Effector memory CD8-positive, alpha-beta T cell (primary cell): Measurements from ENCODE around the gene DOC2B.
"Not testable (repeated sequence)": the region's sequence is repeated elsewhere in the genome, so short reads cannot be mapped to it uniquely, and the experiment has no call there.

Experiments used
- ATAC-seq: fragments of 150-1000 bp; cut with Tn5 transposase; replicated peaks from 2 replicates; pipeline ENCODE4 v1.10.0; 2021; ENCODE audit warnings: mild to moderate bottlenecking, moderate library complexity
- DNase-seq, 3 experiments: peaks; one replicate each; pipeline ENCODE4 v3.0.0; 2021
- H3K27ac Mint-ChIP-seq, 2 donors: one replicate each; pipeline ENCODE4 v1.8.0; 2022; ENCODE audit warnings: mild to moderate bottlenecking in 2 of 2, mixed read lengths in 2 of 2, moderate library complexity in 2 of 2
- H3K27me3 Mint-ChIP-seq, 2 donors: one replicate each; pipeline ENCODE4 v1.8.0; 2022; ENCODE audit warnings: mixed read lengths in 2 of 2
- H3K36me3 Mint-ChIP-seq: one replicate; pipeline ENCODE4 v1.8.0; 2022; ENCODE audit warnings: mild to moderate bottlenecking, moderate library complexity, mixed read lengths; ENCODE audit not compliant: insufficient read depth
- H3K4me1 Mint-ChIP-seq, 2 donors: one replicate each; pipeline ENCODE4 v1.8.0; 2022; ENCODE audit warnings: low read depth in 2 of 2, mixed read lengths in 2 of 2
- H3K4me3 Mint-ChIP-seq, 2 donors: one replicate each; pipeline ENCODE4 v1.8.0; 2022; ENCODE audit warnings: mild to moderate bottlenecking in 2 of 2, mixed read lengths in 2 of 2, moderate library complexity in 2 of 2
- H3K9me3 Mint-ChIP-seq, 2 donors: one replicate each; pipeline ENCODE4 v1.8.0; 2022; ENCODE audit warnings: mixed read lengths in 2 of 2

DOC2B gene

DNA sequence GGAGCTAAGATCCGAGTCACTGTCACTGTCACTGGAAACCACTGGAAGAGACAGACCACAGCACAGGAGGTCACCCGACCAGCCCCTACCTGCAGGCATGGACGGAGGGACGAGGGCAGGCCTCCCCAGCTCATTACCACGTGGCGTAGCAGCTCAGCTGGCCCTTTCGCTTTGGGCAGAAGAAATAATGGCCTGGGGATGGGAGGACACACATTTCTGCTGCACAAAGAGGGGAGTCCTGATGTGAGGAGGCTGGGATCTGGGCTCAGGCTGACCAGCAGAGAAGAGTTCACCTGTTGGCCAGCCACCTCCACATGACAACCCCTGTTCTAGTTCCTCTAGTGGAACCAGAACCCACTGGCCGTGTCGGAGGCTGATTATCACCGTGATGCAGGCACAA is 38.2 kb upstream of the DOC2B start:
- Mint-ChIP-seq H3K27me3 (no peaks in the 10 kb centered on the region), H3K27ac (no peak overlapping the region), H3K4me3 (no peak overlapping the region), H3K9me3 (no peaks in the 10 kb centered on the region), H3K4me1 (peaks cover 0 to 6% of the 10 kb centered on the region in 2 donors), H3K36me3 (no peaks in the 10 kb centered on the region)
- no peak for DNase-seq
- no peak for ATAC-seq

DNA sequence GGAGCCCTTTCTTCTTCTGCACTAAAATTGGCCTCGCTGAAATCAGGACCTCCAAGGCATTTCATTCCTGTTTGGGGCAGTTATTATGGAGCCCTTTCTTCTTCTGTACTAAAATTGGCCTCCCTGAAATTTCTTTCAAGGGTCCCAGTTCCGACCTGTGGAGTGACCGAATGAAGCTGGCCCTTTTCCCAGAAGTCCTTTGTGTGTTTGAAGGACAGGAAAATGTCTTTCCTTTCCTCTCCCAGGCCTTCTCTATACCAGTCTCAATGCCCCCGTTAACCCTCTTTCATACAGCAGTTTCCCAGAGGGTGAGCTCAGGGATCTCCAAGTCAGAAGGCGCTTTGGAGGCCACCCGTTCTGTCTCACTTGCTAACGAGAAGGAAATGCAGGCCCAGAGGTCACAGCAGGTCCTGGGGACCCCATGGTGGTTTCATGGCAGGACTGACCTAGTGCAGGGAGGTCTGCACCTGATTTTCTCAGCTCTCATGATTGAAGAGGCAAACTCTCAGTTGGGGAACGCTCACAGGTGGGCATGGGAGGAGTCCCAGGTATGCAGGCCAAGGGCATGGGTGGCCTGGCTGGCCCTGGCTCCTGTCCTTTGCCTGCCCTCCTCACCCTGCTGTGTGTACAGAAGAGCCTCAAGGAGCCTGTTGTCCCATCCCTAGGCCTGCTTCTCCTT is 37.1 kb upstream of the DOC2B start:
- DNase-seq (no peak), ATAC-seq (no peak)
- Mint-ChIP-seq H3K27ac (no peak overlapping the region), H3K9me3 (no peaks in the 10 kb centered on the region), H3K4me3 (no peak overlapping the region), H3K4me1 (peaks cover 0 to 6% of the 10 kb centered on the region in 2 donors), H3K27me3 (no peaks in the 10 kb centered on the region), H3K36me3 (no peaks in the 10 kb centered on the region)

GRCh38 chr17:216625-217024 is 35.2 kb upstream of the DOC2B start:
- H3K27ac Mint-ChIP-seq = no peak overlapping the region
- H3K27me3 Mint-ChIP-seq = no peaks in the 10 kb centered on the region
- no peak for ATAC-seq
- H3K9me3 Mint-ChIP-seq = no peaks in the 10 kb centered on the region
- no peak overlapping the region for H3K4me3 Mint-ChIP-seq
- H3K36me3 Mint-ChIP-seq = no peaks in the 10 kb centered on the region
- peaks cover 0 to 2% of the 10 kb centered on the region in 2 donors for H3K4me1 Mint-ChIP-seq
- DNase-seq = no peak

DNA sequence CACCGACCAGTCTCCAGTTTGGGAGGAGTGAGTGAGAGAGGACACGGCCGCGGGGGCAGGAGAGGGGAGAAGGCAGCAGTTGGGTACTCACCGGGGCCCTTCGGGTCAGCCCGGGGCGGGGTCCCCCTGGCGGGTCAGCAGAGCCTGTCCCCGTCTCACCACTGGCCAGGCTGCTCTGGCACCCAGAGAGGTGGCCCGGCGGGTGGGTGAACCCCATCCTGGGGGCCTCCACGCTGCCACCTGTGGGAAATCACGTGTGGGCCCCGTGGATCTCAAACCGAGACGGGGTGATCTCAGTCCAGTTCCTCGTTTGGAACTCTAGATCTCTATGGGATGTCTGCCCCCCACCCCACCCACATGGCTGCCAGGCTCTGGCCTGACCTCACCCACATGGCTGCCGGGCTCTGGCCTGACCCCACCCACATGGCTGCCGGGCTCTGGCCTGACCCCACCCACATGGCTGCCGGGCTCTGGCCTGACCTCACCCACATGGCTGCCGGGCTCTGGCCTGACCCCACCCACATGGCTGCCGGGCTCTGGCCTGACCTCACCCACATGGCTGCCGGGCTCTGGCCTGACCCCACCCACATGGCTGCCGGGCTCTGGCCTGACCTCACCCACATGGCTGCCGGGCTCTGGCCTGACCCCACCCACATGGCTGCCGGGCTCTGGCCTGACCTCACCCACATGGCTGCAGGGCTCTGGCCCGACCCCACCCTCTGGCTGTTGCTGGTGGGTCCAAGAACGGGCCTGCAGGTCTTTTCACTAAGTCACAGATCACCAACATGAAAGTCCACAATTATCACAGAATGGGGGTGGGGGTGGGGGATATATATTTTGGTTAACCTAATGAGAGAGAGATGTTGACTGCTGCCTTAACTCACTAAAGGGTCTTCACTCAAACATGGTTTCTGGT is 34.4 kb upstream of the DOC2B start:
- H3K9me3 Mint-ChIP-seq, H3K4me1 Mint-ChIP-seq, H3K27ac Mint-ChIP-seq, H3K27me3 Mint-ChIP-seq, ATAC-seq, H3K36me3 Mint-ChIP-seq, DNase-seq, H3K4me3 Mint-ChIP-seq: not testable (repeated sequence)

- Mint-ChIP-seq H3K36me3 (no peaks in the 10 kb centered on the region), H3K9me3 (no peaks in the 10 kb centered on the region), H3K27ac (no peak overlapping the region), H3K4me1 (peaks cover 0 to 2% of the 10 kb centered on the region in 2 donors), H3K4me3 (no peak overlapping the region), H3K27me3 (no peaks in the 10 kb centered on the region)
- no peak for ATAC-seq
- DNase-seq = no peak
Measured at GRCh38 chr17:214881-215331, 33.5 kb upstream of the DOC2B start.

- H3K4me3 Mint-ChIP-seq = no peak overlapping the region
- H3K27ac Mint-ChIP-seq = no peak overlapping the region
- ATAC-seq = no peak
- peaks cover 3 to 4% of the 10 kb centered on the region in 2 donors for H3K9me3 Mint-ChIP-seq
- peaks cover 0 to 2% of the 10 kb centered on the region in 2 donors for H3K4me1 Mint-ChIP-seq
- H3K36me3 Mint-ChIP-seq = no peaks in the 10 kb centered on the region
- H3K27me3 Mint-ChIP-seq = peaks cover 0 to 5% of the 10 kb centered on the region in 2 donors
- DNase-seq = no peak
Measured at GRCh38 chr17:213286-214105, 32.0 kb upstream of the DOC2B start.

GRCh38 chr17:210402-210801 is 29.0 kb upstream of the DOC2B start:
- Mint-ChIP-seq H3K36me3 (no peaks in the 10 kb centered on the region), H3K4me3 (no peak overlapping the region), H3K27ac (no peak overlapping the region), H3K9me3 (peaks cover 3 to 12% of the 10 kb centered on the region in 2 donors), H3K4me1 (peaks cover 0 to 2% of the 10 kb centered on the region in 2 donors), H3K27me3 (peaks cover 0 to 5% of the 10 kb centered on the region in 2 donors)
- DNase-seq = no peak
- no peak for ATAC-seq

GRCh38 chr17:208429-208828 is 27.0 kb upstream of the DOC2B start:
- DNase-seq (no peak), ATAC-seq (no peak)
- no peak overlapping the region for H3K27ac Mint-ChIP-seq
- H3K36me3 Mint-ChIP-seq = no peaks in the 10 kb centered on the region
- H3K4me1 Mint-ChIP-seq = no peaks in the 10 kb centered on the region
- H3K9me3 Mint-ChIP-seq = peaks cover 3 to 12% of the 10 kb centered on the region in 2 donors
- H3K4me3 Mint-ChIP-seq = no peak overlapping the region
- peaks cover 0 to 5% of the 10 kb centered on the region in 2 donors for H3K27me3 Mint-ChIP-seq

GRCh38 chr17:207775-208174 is 26.3 kb upstream of the DOC2B start:
- Mint-ChIP-seq H3K4me1 (no peaks in the 10 kb centered on the region), H3K4me3 (no peak overlapping the region), H3K27ac (no peak overlapping the region), H3K27me3 (peaks cover 0 to 5% of the 10 kb centered on the region in 2 donors), H3K36me3 (no peaks in the 10 kb centered on the region), H3K9me3 (peaks cover 3 to 12% of the 10 kb centered on the region in 2 donors)
- no peak for ATAC-seq
- DNase-seq = no peak

DNA sequence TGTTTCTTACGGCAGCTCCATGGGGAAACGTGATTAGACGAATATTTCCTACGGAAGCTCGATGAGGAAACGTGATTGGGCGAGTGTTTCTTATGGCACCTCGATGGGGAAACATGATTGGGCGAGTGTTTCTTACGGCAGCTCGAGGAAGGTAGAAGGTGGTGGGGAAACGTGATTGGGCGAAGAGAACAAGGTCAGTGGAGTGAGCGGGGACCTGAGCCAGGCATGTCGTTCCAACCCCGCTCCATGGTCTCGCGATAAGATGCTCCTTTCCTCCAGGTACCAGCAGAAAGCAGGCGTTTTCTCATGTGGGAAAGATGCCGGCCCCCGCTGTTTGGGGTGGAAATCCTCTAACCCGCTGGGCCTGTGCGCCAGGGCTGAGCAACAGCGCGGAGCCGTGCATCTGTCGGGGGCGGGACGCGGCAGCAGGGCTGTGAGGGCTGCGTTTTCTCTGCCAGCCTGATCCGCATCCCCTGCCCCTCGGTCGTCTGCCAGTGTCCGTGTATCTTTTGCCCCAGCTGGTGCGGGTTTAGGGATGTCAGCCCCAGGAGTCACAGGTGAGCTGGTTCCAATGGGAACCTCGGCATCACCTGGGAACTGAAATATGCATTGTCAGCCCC is 25.6 kb upstream of the DOC2B start:
- no peak for DNase-seq
- H3K9me3 Mint-ChIP-seq = peaks cover 3 to 12% of the 10 kb centered on the region in 2 donors
- no peaks in the 10 kb centered on the region for H3K4me1 Mint-ChIP-seq
- H3K27me3 Mint-ChIP-seq = peaks cover 0 to 5% of the 10 kb centered on the region in 2 donors
- H3K4me3 Mint-ChIP-seq = no peak overlapping the region
- no peak for ATAC-seq
- no peak overlapping the region for H3K27ac Mint-ChIP-seq
- H3K36me3 Mint-ChIP-seq = no peaks in the 10 kb centered on the region

- not testable (repeated sequence) for H3K4me3 Mint-ChIP-seq, ATAC-seq, H3K36me3 Mint-ChIP-seq, H3K27me3 Mint-ChIP-seq, H3K27ac Mint-ChIP-seq, DNase-seq, H3K4me1 Mint-ChIP-seq
- H3K9me3 Mint-ChIP-seq = peaks cover 3 to 12% of the 10 kb centered on the region in 2 donors
Measured at GRCh38 chr17:206484-206883, 25.0 kb upstream of the DOC2B start.

- H3K27ac Mint-ChIP-seq = no peak overlapping the region
- H3K27me3 Mint-ChIP-seq = peaks cover 0 to 5% of the 10 kb centered on the region in 2 donors
- no peak for ATAC-seq
- no peak overlapping the region for H3K4me3 Mint-ChIP-seq
- no peaks in the 10 kb centered on the region for H3K4me1 Mint-ChIP-seq
- peaks cover 3 to 12% of the 10 kb centered on the region in 2 donors for H3K9me3 Mint-ChIP-seq
- DNase-seq = no peak
- no peaks in the 10 kb centered on the region for H3K36me3 Mint-ChIP-seq
Measured at GRCh38 chr17:205817-206216, 24.4 kb upstream of the DOC2B start.

DNA sequence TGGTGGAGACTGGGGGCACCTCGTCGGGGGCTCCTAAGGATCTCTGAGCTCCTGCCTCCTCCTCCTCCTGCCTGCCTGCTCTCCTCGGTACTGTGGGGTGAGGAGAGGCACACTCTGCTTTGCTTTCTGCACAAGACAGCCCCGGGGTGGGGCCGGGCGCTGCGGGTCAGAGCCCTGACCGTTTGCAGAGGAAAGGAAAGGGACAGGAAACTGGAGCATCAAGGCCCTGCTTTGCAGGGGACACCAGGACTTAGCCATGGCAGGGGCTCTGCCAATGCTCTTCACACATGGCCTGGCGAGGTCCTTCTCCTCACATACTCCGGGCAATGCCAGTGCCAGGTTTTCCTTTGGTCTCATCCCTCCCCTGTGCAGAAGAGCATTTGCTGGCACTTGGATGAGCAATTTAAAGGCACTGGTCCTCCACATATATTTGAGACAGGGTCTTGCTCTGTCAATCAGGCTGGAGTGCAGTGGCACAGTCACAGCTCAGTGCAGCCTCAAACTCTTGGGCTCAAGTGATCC is 23.8 kb upstream of the DOC2B start:
- Mint-ChIP-seq H3K9me3 (peaks cover 3 to 12% of the 10 kb centered on the region in 2 donors), H3K27me3 (peaks cover 4 to 7% of the 10 kb centered on the region in 2 donors), H3K27ac (no peak overlapping the region), H3K4me3 (no peak overlapping the region), H3K4me1 (no peaks in the 10 kb centered on the region), H3K36me3 (no peaks in the 10 kb centered on the region)
- no peak for ATAC-seq
- DNase-seq = no peak
